HepG2 (cell line): ENCODE results near the gene SMIM36. TPM values are rescaled to one million over a fixed set of nuclear protein-coding genes. Genes with fewer than 3 reads are reported as not detected.
A peak's percentile ranks its signal among the peaks of the same experiment; 100 is the strongest.

Source experiments
- AGO1 ChIP-seq: fragments of 200-400 bp; formaldehyde crosslinking; IDR thresholded peaks from 2 replicates; pipeline ENCODE4 v1.6.1; 2017; ENCODE audit warnings: mild to moderate bottlenecking, low read depth, low read length, moderate library complexity; ENCODE audit not compliant: poor library complexity, severe bottlenecking
- ATF7-NPFF ChIP-seq: sonication (generic); formaldehyde crosslinking; IDR thresholded peaks from 2 replicates; pipeline ENCODE4 v1.8.1; 2023; ENCODE audit warnings: mild to moderate bottlenecking, low read depth, missing genetic modification reagents, moderate library complexity
- CREM ChIP-seq, 2 experiments: sonication (generic) in 1 of 2; formaldehyde crosslinking in 1 of 2; IDR thresholded peaks; 2 replicates each; pipeline versions ENCODE4 v1.4.0 to v1.6.1; 2016 to 2020; ENCODE audit warnings: antibody characterized with exemption in 1 of 2, mild to moderate bottlenecking in 1 of 2, missing genetic modification reagents in 1 of 2
- EED ChIP-seq: sonication (generic); formaldehyde crosslinking; IDR thresholded peaks from 2 replicates; pipeline ENCODE4 v1.5.0; 2020; ENCODE audit warnings: mild to moderate bottlenecking, missing genetic modification reagents
- FOXA3 ChIP-seq: IDR thresholded peaks from 2 replicates; pipeline ENCODE4 v1.6.1; 2016; ENCODE audit warnings: missing genetic modification reagents, missing compliant biosample characterization
- HOXA5 ChIP-seq: sonication (generic); formaldehyde crosslinking; IDR thresholded peaks from 2 replicates; pipeline ENCODE4 v1.4.0; 2020; ENCODE audit warnings: missing genetic modification reagents
- KAT7 ChIP-seq: IDR thresholded peaks from 2 replicates; pipeline ENCODE4 v1.6.1; 2018; ENCODE audit warnings: borderline replicate concordance, missing compliant biosample characterization
- KMT2A ChIP-seq: sonication (generic); formaldehyde crosslinking; IDR thresholded peaks from 2 replicates; pipeline ENCODE4 v1.4.0; 2020; ENCODE audit warnings: missing genetic modification reagents
- NFE2L2 ChIP-seq: fragments of 150-350 bp; IDR thresholded peaks from 2 replicates; pipeline ENCODE4 v1.6.1; 2014; ENCODE audit warnings: low read length
- NKX3-1 ChIP-seq: sonication (generic); formaldehyde crosslinking; IDR thresholded peaks from 2 replicates; pipeline ENCODE4 v1.5.0; 2020; ENCODE audit warnings: missing genetic modification reagents
- PPARG ChIP-seq: conservative IDR thresholded peaks from 2 replicates; pipeline ENCODE4 v1.6.1; 2016; ENCODE audit warnings: missing biosample characterization, missing genetic modification reagents
- SOX5 ChIP-seq: IDR thresholded peaks from 2 replicates; pipeline ENCODE4 v1.6.1; 2016; ENCODE audit warnings: borderline replicate concordance
- TAF1 ChIP-seq: sonication (generic); formaldehyde crosslinking; IDR thresholded peaks from 2 replicates; pipeline ENCODE4 v1.4.0; 2020; ENCODE audit warnings: missing genetic modification reagents
- ZBTB8A ChIP-seq: sonication (generic); formaldehyde crosslinking; IDR thresholded peaks from 2 replicates; pipeline ENCODE4 v1.4.0; 2020; ENCODE audit warnings: mild to moderate bottlenecking, low read depth, missing genetic modification reagents, borderline replicate concordance
- ZNF234 ChIP-seq: sonication (generic); formaldehyde crosslinking; conservative IDR thresholded peaks from 2 replicates; pipeline ENCODE4 v1.5.1; 2020; ENCODE audit warnings: mild to moderate bottlenecking, missing genetic modification reagents
- ZNF274 ChIP-seq: sonication (generic); formaldehyde crosslinking; IDR thresholded peaks from 2 replicates; pipeline ENCODE4 v1.5.1; 2020; ENCODE audit warnings: mild to moderate bottlenecking, missing genetic modification reagents
- ZNF30 ChIP-seq: sonication (generic); formaldehyde crosslinking; IDR thresholded peaks from 2 replicates; pipeline ENCODE4 v1.5.0; 2020; ENCODE audit warnings: mild to moderate bottlenecking, missing genetic modification reagents
- ZNF468 ChIP-seq: sonication (generic); formaldehyde crosslinking; IDR thresholded peaks from 2 replicates; pipeline ENCODE4 v1.8.0; 2022; ENCODE audit warnings: mild to moderate bottlenecking, moderate library complexity, missing genetic modification reagents
- ZNF543 ChIP-seq: sonication (generic); formaldehyde crosslinking; IDR thresholded peaks from 2 replicates; pipeline ENCODE4 v1.4.0; 2020; ENCODE audit warnings: mild to moderate bottlenecking, missing genetic modification reagents
- polyA plus RNA-seq, 8 experiments: library from polyadenylated mRNA; depleted of rRNA in 3 of 8; stranded (reverse) in 7 of 8; unstranded in 1 of 8; fragments of >200 nt; fragmentation: Illumina TruSeq in 4 of 8; extraction: Trizol in 4 of 8; gene quantifications; 2 replicates each; pipeline versions ENCODE4 v1.2.1 to v1.2.3, GENCODE V29; 2011 to 2016; ENCODE audit warnings: low read depth in 4 of 8, missing spikeins in 1 of 8, mixed read lengths in 1 of 8; ENCODE audit not compliant: insufficient read depth in 1 of 8
- total RNA-seq, 5 experiments: library from RNA; depleted of rRNA; stranded (reverse); fragments of >200 nt; fragmentation: Illumina TruSeq; extraction: Trizol; gene quantifications; 2 replicates each; pipeline ENCODE4 v1.2.3, GENCODE V29; 2016; ENCODE audit warnings: low read depth in 1 of 5
- TF ChIP-seq, protein P1 (sequence below): sonication (generic); formaldehyde crosslinking; IDR thresholded peaks from 2 replicates; pipeline ENCODE4 v1.8.0; 2022; ENCODE audit warnings: mild to moderate bottlenecking, missing genetic modification reagents, borderline replicate concordance
- TF ChIP-seq, protein P2 (sequence below): sonication (generic); formaldehyde crosslinking; IDR thresholded peaks from 2 replicates; pipeline ENCODE4 v1.4.0; 2020; ENCODE audit warnings: mild to moderate bottlenecking, missing genetic modification reagents
- TF ChIP-seq, protein P3 (sequence below): IDR thresholded peaks from 2 replicates; pipeline ENCODE4 v1.6.1; 2016; ENCODE audit warnings: control low read depth
- TF ChIP-seq, protein P4 (sequence below): sonication (generic); formaldehyde crosslinking; IDR thresholded peaks from 2 replicates; pipeline ENCODE4 v1.8.0; 2022; ENCODE audit warnings: missing genetic modification reagents, low read depth, mild to moderate bottlenecking, borderline replicate concordance
- TF ChIP-seq, protein P5 (sequence below): sonication (generic); formaldehyde crosslinking; IDR thresholded peaks from 2 replicates; pipeline ENCODE4 v1.8.0; 2022; ENCODE audit warnings: missing genetic modification reagents, mild to moderate bottlenecking, inconsistent platforms, borderline replicate concordance

SMIM36 gene
- total and polyA plus RNA-seq, 2 of the 13 experiments (the other 11 are each of a cell fraction or from before 2014, with no cell fraction given) = not detected

DNA sequence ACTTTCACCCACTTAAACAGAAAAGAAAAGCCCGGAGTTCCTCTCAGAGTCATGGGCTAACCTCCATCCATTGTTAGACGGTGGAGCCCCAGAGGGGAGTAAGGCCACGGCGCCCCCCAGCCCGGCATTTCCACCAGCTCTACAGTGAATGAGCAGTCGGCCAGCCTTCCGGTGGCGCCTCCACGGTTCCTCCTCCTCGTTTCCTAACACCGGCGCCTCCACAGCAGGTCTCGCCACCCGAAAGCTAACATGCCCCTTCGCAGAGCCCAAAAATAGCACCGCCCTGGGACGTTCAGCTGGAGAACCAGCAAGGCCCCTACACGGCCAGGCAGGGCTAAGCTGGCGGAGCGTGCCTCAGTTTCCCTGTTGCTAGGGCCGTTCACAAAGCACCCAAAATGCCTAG lies 90.5 kb downstream of the SMIM36 start (continued):
- TF ChIP-seq TAF1 (peak; percentile 38), ZNF30 (CRISPR knock-in tag) (no peak), ATF7-NPFF (peak; percentile 19; the same call in 1 of the 2 replicates), EED (0 out of 2 replicates have a peak, but pooled peaks have one; percentile 18), ZNF543 (CRISPR knock-in tag) (no peak), ZBTB8A (CRISPR knock-in tag) (no peak), FOXA3 (CRISPR knock-in tag) (no peak), HOXA5 (CRISPR knock-in tag) (peak; percentile 51; the same call in 1 of the 2 replicates), CREM (IDR thresholded peaks at IDR 0.05) (peak; percentile 35; the same call in 1 of the 2 replicates), CREM (CRISPR knock-in tag; IDR thresholded peaks at IDR 0.05) (no peak), SOX5 (CRISPR knock-in tag) (peak; percentile 8; the same call in 1 of the 2 replicates), NKX3-1 (CRISPR knock-in tag) (0 out of 2 replicates have a peak, but pooled peaks have one; percentile 43), ZNF234 (no peak), AGO1 (peak; percentile 82), NFE2L2 (no peak), KAT7 (peak; percentile 79; the same call in 1 of the 2 replicates), PPARG (CRISPR knock-in tag) (peak; percentile 94), KMT2A (CRISPR knock-in tag) (0 out of 2 replicates have a peak, but pooled peaks have one; percentile 35), ZNF468 (CRISPR knock-in tag) (peak; percentile 85), ZNF274 (CRISPR knock-in tag) (peak; percentile 39; the same call in 1 of the 2 replicates)
- TF ChIP-seq, protein P1, sequence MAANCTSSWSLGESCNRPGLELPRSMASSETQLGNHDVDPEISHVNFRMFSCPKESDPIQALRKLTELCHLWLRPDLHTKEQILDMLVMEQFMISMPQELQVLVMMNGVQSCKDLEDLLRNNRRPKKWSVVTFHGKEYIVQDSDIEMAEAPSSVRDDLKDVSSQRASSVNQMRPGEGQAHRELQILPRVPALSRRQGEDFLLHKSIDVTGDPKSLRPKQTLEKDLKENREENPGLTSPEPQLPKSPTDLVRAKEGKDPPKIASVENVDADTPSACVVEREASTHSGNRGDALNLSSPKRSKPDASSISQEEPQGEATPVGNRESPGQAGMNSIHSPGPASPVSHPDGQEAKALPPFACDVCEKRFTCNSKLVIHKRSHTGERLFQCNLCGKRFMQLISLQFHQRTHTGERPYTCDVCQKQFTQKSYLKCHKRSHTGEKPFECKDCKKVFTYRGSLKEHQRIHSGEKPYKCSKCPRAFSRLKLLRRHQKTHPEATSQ (CRISPR knock-in tag) = 0 out of 2 replicates have a peak, but pooled peaks have one; percentile 32
- TF ChIP-seq, protein P2, sequence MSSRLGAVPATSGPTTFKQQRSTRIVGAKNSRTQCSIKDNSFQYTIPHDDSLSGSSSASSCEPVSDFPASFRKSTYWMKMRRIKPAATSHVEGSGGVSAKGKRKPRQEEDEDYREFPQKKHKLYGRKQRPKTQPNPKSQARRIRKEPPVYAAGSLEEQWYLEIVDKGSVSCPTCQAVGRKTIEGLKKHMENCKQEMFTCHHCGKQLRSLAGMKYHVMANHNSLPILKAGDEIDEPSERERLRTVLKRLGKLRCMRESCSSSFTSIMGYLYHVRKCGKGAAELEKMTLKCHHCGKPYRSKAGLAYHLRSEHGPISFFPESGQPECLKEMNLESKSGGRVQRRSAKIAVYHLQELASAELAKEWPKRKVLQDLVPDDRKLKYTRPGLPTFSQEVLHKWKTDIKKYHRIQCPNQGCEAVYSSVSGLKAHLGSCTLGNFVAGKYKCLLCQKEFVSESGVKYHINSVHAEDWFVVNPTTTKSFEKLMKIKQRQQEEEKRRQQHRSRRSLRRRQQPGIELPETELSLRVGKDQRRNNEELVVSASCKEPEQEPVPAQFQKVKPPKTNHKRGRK (CRISPR knock-in tag) = no peak
- TF ChIP-seq, protein P3, sequence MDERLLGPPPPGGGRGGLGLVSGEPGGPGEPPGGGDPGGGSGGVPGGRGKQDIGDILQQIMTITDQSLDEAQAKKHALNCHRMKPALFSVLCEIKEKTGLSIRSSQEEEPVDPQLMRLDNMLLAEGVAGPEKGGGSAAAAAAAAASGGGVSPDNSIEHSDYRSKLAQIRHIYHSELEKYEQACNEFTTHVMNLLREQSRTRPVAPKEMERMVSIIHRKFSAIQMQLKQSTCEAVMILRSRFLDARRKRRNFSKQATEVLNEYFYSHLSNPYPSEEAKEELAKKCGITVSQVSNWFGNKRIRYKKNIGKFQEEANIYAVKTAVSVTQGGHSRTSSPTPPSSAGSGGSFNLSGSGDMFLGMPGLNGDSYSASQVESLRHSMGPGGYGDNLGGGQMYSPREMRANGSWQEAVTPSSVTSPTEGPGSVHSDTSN (CRISPR knock-in tag) = no peak
- TF ChIP-seq, protein P4, sequence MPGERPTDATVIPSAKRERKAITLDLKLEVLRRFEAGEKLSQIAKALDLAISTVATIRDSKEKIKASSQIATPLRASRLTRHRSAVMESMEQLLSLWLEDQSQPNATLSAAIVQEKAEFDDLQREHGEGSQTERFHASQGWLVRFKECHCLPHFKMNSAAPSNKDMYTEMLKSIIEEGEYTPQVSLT (CRISPR knock-in tag) = 0 out of 2 replicates have a peak, but pooled peaks have one; percentile 21
- TF ChIP-seq, protein P5, sequence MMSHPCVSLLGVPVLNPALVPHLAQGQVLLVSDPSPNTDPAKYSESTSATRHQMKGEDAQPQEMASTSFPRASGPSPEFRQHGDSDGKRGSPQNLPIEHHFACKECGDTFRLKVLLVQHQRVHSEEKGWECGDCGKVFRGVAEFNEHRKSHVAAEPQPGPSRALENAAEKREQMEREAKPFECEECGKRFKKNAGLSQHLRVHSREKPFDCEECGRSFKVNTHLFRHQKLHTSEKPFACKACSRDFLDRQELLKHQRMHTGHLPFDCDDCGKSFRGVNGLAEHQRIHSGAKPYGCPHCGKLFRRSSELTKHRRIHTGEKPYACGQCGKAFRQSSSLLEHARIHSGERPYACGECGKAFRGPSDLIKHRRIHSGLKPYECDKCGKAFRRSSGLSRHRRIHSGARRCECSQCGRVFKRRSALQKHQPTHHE (CRISPR knock-in tag) = peak; percentile 56; the same call in 1 of the 2 replicates
